ENCODE data around the gene ZMYND10. TPM values are rescaled to one million over a fixed set of nuclear protein-coding genes. Genes with fewer than 3 reads are reported as not detected.

ZMYND10 gene
- total and polyA plus RNA-seq, 9 of the 15 experiments (the other 6 are each of a cell fraction or from before 2014, with no cell fraction given), result 0.20 to 2.8 (median 0.70) TPM

DNA sequence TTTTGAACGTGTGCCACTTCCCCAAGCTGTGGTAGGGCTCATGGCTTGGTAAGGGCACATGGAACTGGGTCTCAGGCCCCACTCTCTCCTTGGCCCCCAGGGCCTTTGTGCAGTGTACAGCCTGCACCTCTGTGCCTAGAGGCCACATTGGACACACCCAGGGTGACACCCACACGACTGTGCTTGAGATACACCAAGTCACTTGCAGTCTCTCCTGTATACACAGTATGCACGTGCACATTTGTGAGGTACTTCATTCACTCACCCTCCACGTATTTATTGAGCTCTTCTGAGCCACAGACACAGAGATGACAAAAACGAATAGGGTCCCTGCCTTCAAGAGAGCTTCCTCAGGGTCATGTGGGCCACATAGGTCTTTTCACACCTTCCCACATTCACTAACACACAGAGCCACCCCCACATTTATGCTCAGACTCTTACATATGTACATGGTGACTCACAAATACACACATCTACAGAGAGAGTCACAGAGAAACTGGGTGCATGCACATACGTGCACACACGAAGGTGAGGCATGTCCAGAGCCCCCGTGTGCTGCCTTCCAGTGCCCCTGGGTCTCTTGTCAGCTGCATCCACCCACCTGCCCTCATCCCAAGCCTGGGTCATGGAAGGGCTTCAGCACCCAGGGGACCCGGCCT lies 23.6 kb upstream of the ZMYND10 start:
- BruUV-seq (replicated peaks), result no TSS peak
- Histone ChIP-seq H2AFZ (ENCODE audit: low read depth, low read length) (no peak overlapping the region), H3K36me3 (ENCODE audit: control insufficient read depth, insufficient read depth, low read length) (no peaks in the 10 kb centered on the region), H3K79me2 (ENCODE audit: control insufficient read depth, insufficient read depth, low read length) (no peaks in the 10 kb centered on the region), H3K9me1 (ENCODE audit: control insufficient read depth, insufficient read depth, low read length) (no peaks in the 10 kb centered on the region), H3K9ac (ENCODE audit: insufficient read depth in 1 of 2, low read depth in 2 of 2, low read length in 2 of 2) (peak overlapping the region in 1 of 2 experiments; percentile 43; a peak in 1 of 4 replicates), H3K4me3 (no peak overlapping the region), H3K27ac (ENCODE audit: extremely low read depth, low read depth, low read length) (no peak overlapping the region), H3K27me3 (ENCODE audit: control insufficient read depth in 2 of 2, insufficient read depth in 2 of 2, low read length in 2 of 2) (no peaks in the 10 kb centered on the region), H3K4me2 (ENCODE audit: insufficient read depth, low read length) (no peak overlapping the region), H3K4me1 (replicated peaks in 1 of 2; ENCODE audit: control insufficient read depth in 2 of 2, insufficient read depth in 2 of 2, low read length in 2 of 2) (peaks cover 13 to 51% of the 10 kb centered on the region in 2 experiments; a peak in 4 of 5 replicates), H3K9me3 (replicated peaks; ENCODE audit: control insufficient read depth, insufficient read depth, low read depth, low read length) (no peaks in the 10 kb centered on the region), H4K20me1 (replicated peaks; ENCODE audit: control insufficient read depth, insufficient read depth, low read length) (no peaks in the 10 kb centered on the region)
- CTCF ChIA-PET (ENCODE audit: low intra/inter-chr PET ratio), result no interaction called here
- intact Hi-C loops (cut with micrococcal nuclease), result no loop called here
- WGBS (ENCODE audit: insufficient coverage, low coverage, missing lambda C conversion rate), result 21% methylated on average over 8 of the region's 9 CpGs
- FAIRE-seq (no peak), ATAC-seq (no peak), DNase-seq (ENCODE audit: extremely low read depth in 1 of 4, low spot score in 3 of 4) (peak in 1 of 4 experiments; percentile 25)
- in situ Hi-C loops (cut with MboI), result no loop called here
- TF ChIP-seq, protein P1, sequence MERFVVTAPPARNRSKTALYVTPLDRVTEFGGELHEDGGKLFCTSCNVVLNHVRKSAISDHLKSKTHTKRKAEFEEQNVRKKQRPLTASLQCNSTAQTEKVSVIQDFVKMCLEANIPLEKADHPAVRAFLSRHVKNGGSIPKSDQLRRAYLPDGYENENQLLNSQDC (CRISPR knock-in tag; IDR thresholded peaks at IDR 0.05), result no peak
- TF ChIP-seq DMBX1 (CRISPR knock-in tag; IDR thresholded peaks at IDR 0.05; ENCODE audit: borderline replicate concordance) (no peak), BHLHE40 (IDR thresholded peaks at IDR 0.05; ENCODE audit: low read length) (peak; percentile 60), ZNF217 (CRISPR knock-in tag; IDR thresholded peaks at IDR 0.05) (no peak), CBX1 (IDR thresholded peaks at IDR 0.05; ENCODE audit: low read depth) (no peak), KDM1A (IDR thresholded peaks at IDR 0.05) (peak in 1 of 2 experiments; percentile 56; a peak in 1 of 4 replicates), FOSL1 (tag; conservative IDR thresholded peaks at IDR 0.05) (no peak), SMARCA4 (IDR thresholded peaks at IDR 0.05) (no peak)
- TF ChIP-seq, protein P2, sequence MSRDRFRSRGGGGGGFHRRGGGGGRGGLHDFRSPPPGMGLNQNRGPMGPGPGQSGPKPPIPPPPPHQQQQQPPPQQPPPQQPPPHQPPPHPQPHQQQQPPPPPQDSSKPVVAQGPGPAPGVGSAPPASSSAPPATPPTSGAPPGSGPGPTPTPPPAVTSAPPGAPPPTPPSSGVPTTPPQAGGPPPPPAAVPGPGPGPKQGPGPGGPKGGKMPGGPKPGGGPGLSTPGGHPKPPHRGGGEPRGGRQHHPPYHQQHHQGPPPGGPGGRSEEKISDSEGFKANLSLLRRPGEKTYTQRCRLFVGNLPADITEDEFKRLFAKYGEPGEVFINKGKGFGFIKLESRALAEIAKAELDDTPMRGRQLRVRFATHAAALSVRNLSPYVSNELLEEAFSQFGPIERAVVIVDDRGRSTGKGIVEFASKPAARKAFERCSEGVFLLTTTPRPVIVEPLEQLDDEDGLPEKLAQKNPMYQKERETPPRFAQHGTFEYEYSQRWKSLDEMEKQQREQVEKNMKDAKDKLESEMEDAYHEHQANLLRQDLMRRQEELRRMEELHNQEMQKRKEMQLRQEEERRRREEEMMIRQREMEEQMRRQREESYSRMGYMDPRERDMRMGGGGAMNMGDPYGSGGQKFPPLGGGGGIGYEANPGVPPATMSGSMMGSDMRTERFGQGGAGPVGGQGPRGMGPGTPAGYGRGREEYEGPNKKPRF (IDR thresholded peaks at IDR 0.05; ENCODE audit: low read depth, low read length), result no peak
- POLR2A ChIA-PET, result no interaction called here

Data from K562 (cell line).